ENCODE measurements around the gene HIPK2.

- TF ChIP-seq CTCF (IDR thresholded peaks at IDR 0.05) (no peak), POLR2A (IDR thresholded peaks at IDR 0.05) (no peak)
Measured at GRCh38 chr7:139697056-139697455, 80.7 kb downstream of the HIPK2 start.
